HepG2 (cell line): ENCODE results near the gene PNKD. TPM values are rescaled to one million over a fixed set of nuclear protein-coding genes. Genes with fewer than 3 reads are reported as not detected.

Experiments
- ATAC-seq: fragments of 200-7000 bp; cut with Tn5 transposase; 3 replicates; pipeline ENCODE4 v1.9.1; 2020; ENCODE audit warnings: mild to moderate bottlenecking, moderate library complexity
- BruUV-seq: library from RNA; stranded (reverse); fragments of 400-500 nt; replicated peaks from 2 replicates; lab custom pipeline; 2021; lab: Mats Ljungman, UMichigan
- CTCF ChIA-PET: fragments of 300-600 bp; formaldehyde crosslinking; extraction: SDS; loops from one replicate; lab custom pipeline; 2021; ENCODE audit warnings: low total read pairs, inconsistent platforms, low intra/inter-chr PET ratio; lab: Yijun Ruan, JAX
- POLR2A ChIA-PET: fragments of 350-600 bp; sonication (Branson Sonifier 250); formaldehyde crosslinking; loops from one replicate; lab custom pipeline; 2020; ENCODE audit warnings: antibody characterized with exemption, inconsistent platforms; lab: Yijun Ruan, JAX
- DNase-seq: peaks from one replicate; pipeline ENCODE4 v3.0.0-alpha.2; 2015; ENCODE audit warnings: low spot score
- FAIRE-seq: peaks from 3 replicates; lab custom pipeline; 2011; peaks lifted over from hg19 to GRCh38; lab: Jason Lieb, UNC
- H2AFZ ChIP-seq: one replicate; pipeline ENCODE4 v1.6.1; 2011; ENCODE audit warnings: low read length, inconsistent platforms
- H3K27ac ChIP-seq: fragments of 300-600 bp; 3 replicates; pipeline ENCODE4 v1.8.0; 2011; ENCODE audit warnings: mixed run types, mild to moderate bottlenecking, mixed read lengths, low read length, inconsistent platforms; ENCODE audit not compliant: insufficient read depth; ENCODE audit errors: extremely low read length
- H3K27me3 ChIP-seq, 2 experiments: fragments of 200-600 bp in 1 of 2; 2 replicates in 1 of 2; 3 replicates in 1 of 2; pipeline versions ENCODE4 v1.6.0 to v1.8.0; 2011; ENCODE audit warnings: low read length in 2 of 2, mild to moderate bottlenecking in 2 of 2, moderate library complexity in 2 of 2, inconsistent platforms in 1 of 2; ENCODE audit not compliant: insufficient read depth in 2 of 2, control insufficient read depth in 1 of 2
- H3K36me3 ChIP-seq, 2 experiments: fragments of 200-600 bp in 1 of 2; replicated peaks in 1 of 2; 2 replicates in 1 of 2; 3 replicates in 1 of 2; pipeline versions ENCODE4 v1.5.1 to v1.8.0; 2011; ENCODE audit warnings: low read length in 2 of 2, inconsistent platforms in 1 of 2; ENCODE audit not compliant: insufficient read depth in 2 of 2, control insufficient read depth in 1 of 2
- H3K4me1 ChIP-seq: 2 replicates; pipeline ENCODE4 v1.5.1; 2012; ENCODE audit warnings: low read length, inconsistent platforms; ENCODE audit not compliant: insufficient read depth
- H3K4me2 ChIP-seq: 2 replicates; pipeline ENCODE4 v1.6.0; 2011; ENCODE audit warnings: low read depth, low read length, inconsistent platforms
- H3K4me3 ChIP-seq, 3 experiments: fragments of 200-600 bp in 1 of 3; sonication (generic), shearing (Covaris generic) in 1 of 3; replicated peaks in 1 of 3; 2 replicates each; pipeline ENCODE4 v1.5.1; 2011 to 2016; ENCODE audit warnings: low read length in 3 of 3, inconsistent platforms in 2 of 3, low read depth in 2 of 3, mild to moderate bottlenecking in 2 of 3, control low read depth in 1 of 3, mixed read lengths in 1 of 3; ENCODE audit not compliant: insufficient read depth in 1 of 3
- H3K79me2 ChIP-seq: one replicate; pipeline ENCODE4 v1.6.1; 2011; ENCODE audit warnings: low read length, inconsistent platforms; ENCODE audit not compliant: insufficient read depth
- H3K9ac ChIP-seq: 2 replicates; pipeline ENCODE4 v1.6.0; 2011; ENCODE audit warnings: mild to moderate bottlenecking, low read depth, low read length, inconsistent platforms; ENCODE audit not compliant: insufficient read depth
- H3K9me3 ChIP-seq: 2 replicates; pipeline ENCODE4 v1.5.1; 2012; ENCODE audit warnings: mild to moderate bottlenecking, low read length
- H4K20me1 ChIP-seq: 2 replicates; pipeline ENCODE4 v1.6.0; 2011; ENCODE audit warnings: inconsistent platforms, mild to moderate bottlenecking, low read length, moderate library complexity; ENCODE audit not compliant: insufficient read depth
- CBX2 ChIP-seq, 2 experiments: fragments of 200-600 bp in 1 of 2; sonication (generic); formaldehyde crosslinking in 1 of 2; IDR thresholded peaks; 2 replicates each; pipeline versions ENCODE4 v1.7.0 to v1.8.1; 2018 to 2022; ENCODE audit warnings: low read depth in 2 of 2, low read length in 1 of 2, mild to moderate bottlenecking in 1 of 2, missing genetic modification reagents in 1 of 2
- IKZF1 ChIP-seq: fragments of 450-650 bp; IDR thresholded peaks from 2 replicates; pipeline ENCODE4 v1.7.1; 2016
- MIER2 ChIP-seq: IDR thresholded peaks from 2 replicates; pipeline ENCODE4 v1.6.1; 2016; ENCODE audit warnings: missing biosample characterization, missing genetic modification reagents
- NR2F1 ChIP-seq, 2 experiments: fragments of 450-650 bp in 1 of 2; formaldehyde crosslinking in 1 of 2; IDR thresholded peaks; 2 replicates each; pipeline versions ENCODE4 v1.5.0 to v1.6.1; 2016 to 2020; ENCODE audit warnings: mild to moderate bottlenecking in 1 of 2, missing compliant biosample characterization in 1 of 2, missing genetic modification reagents in 1 of 2, moderate library complexity in 1 of 2
- PBX2 ChIP-seq: IDR thresholded peaks from 2 replicates; pipeline ENCODE4 v1.6.1; 2016; ENCODE audit warnings: control low read depth
- RFX1 ChIP-seq: fragments of 450-650 bp; IDR thresholded peaks from 2 replicates; pipeline ENCODE4 v1.6.1; 2017
- TGIF2 ChIP-seq: IDR thresholded peaks from 2 replicates; pipeline ENCODE4 v1.6.1; 2016; ENCODE audit warnings: control low read depth, missing compliant biosample characterization
- TRIM24 ChIP-seq: sonication (generic); formaldehyde crosslinking; IDR thresholded peaks from 2 replicates; pipeline ENCODE4 v1.8.0; 2022; ENCODE audit warnings: mild to moderate bottlenecking, missing genetic modification reagents
- U2AF1 ChIP-seq: fragments of 200-400 bp; formaldehyde crosslinking; optimal IDR thresholded peaks from 2 replicates; pipeline ENCODE3; 2017; ENCODE audit warnings: mild to moderate bottlenecking, low read depth, low read length
- ZBTB33 ChIP-seq: sonication (generic); formaldehyde crosslinking; IDR thresholded peaks from 2 replicates; pipeline ENCODE4 v1.4.0; 2020; ENCODE audit warnings: missing genetic modification reagents
- ZGPAT ChIP-seq: IDR thresholded peaks from 2 replicates; pipeline ENCODE4 v1.6.1; 2016; ENCODE audit warnings: mild to moderate bottlenecking
- ZNF792 ChIP-seq: IDR thresholded peaks from 2 replicates; pipeline ENCODE4 v1.6.1; 2016
- WGBS: methylation state at CpG from one replicate; pipeline ENCODE4 v1.1.6; 2017; ENCODE audit warnings: low lambda C conversion rate; 5-methylcytosine and 5-hydroxymethylcytosine counted together
- in situ Hi-C: cut with HindIII; loops from 2 replicates; pipeline ENCODE4 v1.10.0; 2017; ENCODE audit warnings: low pct_unique_long_range_greater_than_20kb; ENCODE audit not compliant: extremely low pct_ligation_motif_present
- intact Hi-C: fragments of 100-400 bp; cut with micrococcal nuclease; formaldehyde crosslinking; loops from one replicate; pipeline ENCODE4 v1.10.0; 2022; ENCODE audit not compliant: unreplicated experiment
- polyA plus RNA-seq, 8 experiments: library from polyadenylated mRNA; depleted of rRNA in 3 of 8; stranded (reverse) in 7 of 8; unstranded in 1 of 8; fragments of >200 nt; fragmentation: Illumina TruSeq in 4 of 8; extraction: Trizol in 4 of 8; gene quantifications; 2 replicates each; pipeline versions ENCODE4 v1.2.1 to v1.2.3, GENCODE V29; 2011 to 2016; ENCODE audit warnings: low read depth in 4 of 8, missing spikeins in 1 of 8, mixed read lengths in 1 of 8; ENCODE audit not compliant: insufficient read depth in 1 of 8
- total RNA-seq, 5 experiments: library from RNA; depleted of rRNA; stranded (reverse); fragments of >200 nt; fragmentation: Illumina TruSeq; extraction: Trizol; gene quantifications; 2 replicates each; pipeline ENCODE4 v1.2.3, GENCODE V29; 2016; ENCODE audit warnings: low read depth in 1 of 5

Gene PNKD
- total and polyA plus RNA-seq, 2 of the 13 experiments (the other 11 are each of a cell fraction or from before 2014, with no cell fraction given): 55.9 to 80.4 TPM

- TF ChIP-seq ZGPAT: peak; percentile 59
- peak; percentile 56; the same call in 1 of the 2 replicates for TF ChIP-seq MIER2
- peak; percentile 43; the same call in 1 of the 2 replicates for TF ChIP-seq TGIF2 (CRISPR knock-in tag)
- TF ChIP-seq TRIM24 (CRISPR knock-in tag): no peak
- no peak for TF ChIP-seq IKZF1
- TF ChIP-seq NR2F1 (CRISPR knock-in tag; IDR thresholded peaks at IDR 0.05): no peak
- TF ChIP-seq RFX1: no peak
Measured at GRCh38 chr2:218389333-218390150, 119.2 kb downstream of the PNKD start (continued).

DNA sequence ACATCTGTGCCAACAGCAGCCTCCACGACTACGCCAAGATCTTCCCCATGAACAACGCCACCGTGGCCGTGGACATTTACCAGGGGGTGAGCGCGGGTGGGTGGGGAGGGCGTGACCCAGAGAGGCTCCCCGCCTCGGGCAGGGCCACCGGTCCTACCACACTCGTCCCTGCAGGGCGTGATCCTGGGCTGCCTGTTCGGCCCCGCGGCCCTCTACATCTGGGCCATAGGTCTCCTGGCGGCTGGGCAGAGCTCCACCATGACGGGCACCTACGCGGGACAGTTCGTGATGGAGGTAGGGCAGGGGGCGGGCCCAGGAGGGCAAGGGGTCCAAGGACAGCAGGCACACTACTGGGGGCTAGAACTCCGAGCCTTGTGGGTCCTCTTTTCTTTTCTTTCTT lies 120.9 kb downstream of the PNKD start:
- H3K27me3 ChIP-seq: no peaks in the 10 kb centered on the region; a peak in 1 of 5 replicates

More for the DNA sequence above, 120.9 kb downstream of the PNKD start:
- Histone ChIP-seq H3K79me2 (no peaks in the 10 kb centered on the region), H3K4me1 (peaks cover 78% of the 10 kb centered on the region), H3K36me3 (no peaks in the 10 kb centered on the region), H3K4me2 (no peak overlapping the region), H4K20me1 (no peaks in the 10 kb centered on the region), H3K9me3 (no peaks in the 10 kb centered on the region), H3K4me3 (no peak overlapping the region), H3K27ac (no peak overlapping the region), H3K9ac (no peak overlapping the region), H2AFZ (no peak overlapping the region)
- FAIRE-seq: no peak
- in situ Hi-C loops (no loop called here), intact Hi-C loops (loop anchor here (10.0 kb wide), 1 partner anchor 206 kb away; no protein-coding TSS in a partner anchor)
- DNase-seq: no peak
- TF ChIP-seq ZNF792: no peak
- TF ChIP-seq CBX2 (IDR thresholded peaks at IDR 0.05; ENCODE audit: low read depth, low read length): no peak
- TF ChIP-seq CBX2 (CRISPR knock-in tag; IDR thresholded peaks at IDR 0.05; ENCODE audit: low read depth): no peak
- no peak for TF ChIP-seq PBX2 (CRISPR knock-in tag)
- no peak for TF ChIP-seq U2AF1
- TF ChIP-seq ZBTB33 (CRISPR knock-in tag): 0 out of 2 replicates have a peak, but pooled peaks have one; percentile 17
- no TSS peak for BruUV-seq
- CTCF ChIA-PET: no interaction called here
- POLR2A ChIA-PET: no interaction called here
- no peak for ATAC-seq
- WGBS: 96% methylated on average over 23 of the region's 23 CpGs
